Sigmoid colon (tissue), 7 donors: Measurements from ENCODE around the gene ESR1. TPM values are rescaled to one million over a fixed set of nuclear protein-coding genes. Genes with fewer than 3 reads are reported as not detected.

ENCODE experiments used
- DNase-seq: peaks from one replicate; pipeline ENCODE4 v3.0.0-alpha.2; 2019
- H3K27ac ChIP-seq, 4 donors: fragments of 200-600 bp; sonication (generic); one replicate each; pipeline ENCODE4 v1.5.1; 2016 to 2019; ENCODE audit warnings: mild to moderate bottlenecking in 1 of 4
- H3K27me3 ChIP-seq, 3 donors: fragments of 200-600 bp; sonication (generic); one replicate each; pipeline ENCODE4 v1.5.1; 2019; ENCODE audit warnings: mild to moderate bottlenecking in 1 of 3
- H3K36me3 ChIP-seq, 4 donors: fragments of 200-600 bp; sonication (generic); one replicate each; pipeline ENCODE4 v1.5.1; 2016 to 2019
- H3K4me1 ChIP-seq, 4 donors: fragments of 200-600 bp; sonication (generic); one replicate each; pipeline ENCODE4 v1.5.1; 2017 to 2019
- H3K4me3 ChIP-seq, 4 donors: fragments of 200-600 bp; sonication (generic); one replicate each; pipeline ENCODE4 v1.5.1; 2017 to 2019; ENCODE audit warnings: mild to moderate bottlenecking in 2 of 4, moderate library complexity in 1 of 4
- H3K9me3 ChIP-seq, 4 donors: fragments of 200-600 bp in 3 of 4; sonication (generic) in 3 of 4; one replicate each; pipeline versions ENCODE4 v1.5.1 to v1.6.1; 2013 to 2019
- EP300 ChIP-seq, 4 donors: sonication (generic); formaldehyde crosslinking; IDR thresholded peaks; one replicate each; pipeline ENCODE4 v1.6.1; 2017; ENCODE audit warnings: antibody characterized with exemption in 4 of 4
- POLR2A ChIP-seq, 2 donors: fragments of 450-650 bp; IDR thresholded peaks; one replicate each; pipeline ENCODE4 v1.6.1; 2016; ENCODE audit warnings: antibody characterized with exemption in 2 of 2, mild to moderate bottlenecking in 2 of 2, moderate library complexity in 2 of 2
- POLR2AphosphoS5 ChIP-seq, 4 donors: sonication (generic); formaldehyde crosslinking; IDR thresholded peaks; one replicate each; pipeline ENCODE4 v1.6.1; 2017; ENCODE audit warnings: antibody characterized with exemption in 4 of 4
- WGBS, 2 donors: extraction: QIAGEN DNeasy Blood & Tissue Kit; methylation state at CpG; one replicate each; pipeline ENCODE4 v1.1.7; 2013; 5-methylcytosine and 5-hydroxymethylcytosine counted together
- intact Hi-C: fragments of 100-400 bp; cut with DNase I; formaldehyde crosslinking; loops from one replicate; pipeline ENCODE4 v1.15.1; 2023
- polyA plus RNA-seq, 3 donors: library from polyadenylated mRNA; stranded (reverse); fragments of 200-250 nt; gene quantifications; one replicate each; pipeline ENCODE4 v1.2.3, GENCODE V29; 2013
- total RNA-seq, 4 donors: library from RNA; depleted of rRNA; stranded (reverse); fragments of >200 nt; gene quantifications; one replicate each; pipeline ENCODE4 v1.1.0, GENCODE V29; 2016
- TF ChIP-seq, protein P1 (sequence below), 4 experiments: fragments of 450-650 bp in 3 of 4; fragments of 200-600 bp in 1 of 4; IDR thresholded peaks; one replicate each; pipeline ENCODE4 v1.5.1; 2016 to 2019; ENCODE audit warnings: antibody characterized with exemption in 4 of 4, mild to moderate bottlenecking in 3 of 4, moderate library complexity in 2 of 4
- donor health status: healthy with polysubstance abuse.
- donor health status: Bipolar disorder and iron deficiency.
- donor health status: healthy.

Gene ESR1
- total and polyA plus RNA-seq, 7 donors, result under 0.01 to 2.2 (median 0.91) TPM; not detected in 1

DNA sequence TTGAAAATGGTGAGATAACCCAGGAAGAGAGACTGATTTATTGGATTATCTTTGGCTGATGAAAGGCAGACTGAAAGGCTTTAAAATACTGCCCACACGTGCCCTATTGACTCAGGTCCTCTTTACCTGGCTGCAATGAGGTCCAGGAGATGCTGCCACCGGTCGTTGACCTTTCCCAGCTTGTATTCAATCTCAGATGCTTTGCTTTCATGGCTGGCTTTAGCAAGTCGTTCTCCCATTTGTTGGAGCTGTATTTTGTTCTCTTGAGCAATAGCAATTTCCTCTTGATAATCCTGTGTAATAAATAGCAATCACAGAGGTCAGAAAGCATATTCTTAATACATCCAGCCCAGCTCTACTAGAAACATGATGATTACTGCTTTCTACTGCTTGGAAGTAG, 368.8 kb downstream of the ESR1 start:
- H3K27ac ChIP-seq, result no peak overlapping the region
- TF ChIP-seq EP300 (IDR thresholded peaks at IDR 0.05), result no peak
- TF ChIP-seq, protein P1, sequence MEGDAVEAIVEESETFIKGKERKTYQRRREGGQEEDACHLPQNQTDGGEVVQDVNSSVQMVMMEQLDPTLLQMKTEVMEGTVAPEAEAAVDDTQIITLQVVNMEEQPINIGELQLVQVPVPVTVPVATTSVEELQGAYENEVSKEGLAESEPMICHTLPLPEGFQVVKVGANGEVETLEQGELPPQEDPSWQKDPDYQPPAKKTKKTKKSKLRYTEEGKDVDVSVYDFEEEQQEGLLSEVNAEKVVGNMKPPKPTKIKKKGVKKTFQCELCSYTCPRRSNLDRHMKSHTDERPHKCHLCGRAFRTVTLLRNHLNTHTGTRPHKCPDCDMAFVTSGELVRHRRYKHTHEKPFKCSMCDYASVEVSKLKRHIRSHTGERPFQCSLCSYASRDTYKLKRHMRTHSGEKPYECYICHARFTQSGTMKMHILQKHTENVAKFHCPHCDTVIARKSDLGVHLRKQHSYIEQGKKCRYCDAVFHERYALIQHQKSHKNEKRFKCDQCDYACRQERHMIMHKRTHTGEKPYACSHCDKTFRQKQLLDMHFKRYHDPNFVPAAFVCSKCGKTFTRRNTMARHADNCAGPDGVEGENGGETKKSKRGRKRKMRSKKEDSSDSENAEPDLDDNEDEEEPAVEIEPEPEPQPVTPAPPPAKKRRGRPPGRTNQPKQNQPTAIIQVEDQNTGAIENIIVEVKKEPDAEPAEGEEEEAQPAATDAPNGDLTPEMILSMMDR (IDR thresholded peaks at IDR 0.05), result no peak
- TF ChIP-seq POLR2A (IDR thresholded peaks at IDR 0.05), result no peak
- TF ChIP-seq POLR2AphosphoS5 (IDR thresholded peaks at IDR 0.05), result no peak
- WGBS, 2 donors, result 46 to 75% methylated on average over 4 of the region's 4 CpGs
- H3K9me3 ChIP-seq, result no peaks in the 10 kb centered on the region
- H3K36me3 ChIP-seq, result peaks cover 0 to 67% (median 9%) of the 10 kb centered on the region in 4 donors
- no peak overlapping the region for H3K4me3 ChIP-seq
- no peak for DNase-seq
- intact Hi-C loops, result no loop called here
- H3K27me3 ChIP-seq, result no peaks in the 10 kb centered on the region
- no peaks in the 10 kb centered on the region for H3K4me1 ChIP-seq
